GM19240 (cell line): ENCODE measurements around the gene RTN4.

ENCODE experiments used
- DNase-seq: peaks from one replicate; pipeline ENCODE4 v3.0.0; 2011; ENCODE audit warnings: low spot score; ENCODE audit not compliant: insufficient read length

RTN4 gene

GRCh38 chr2:55038428-55038827 lies 11.8 kb downstream of the RTN4 start:
- DNase-seq: no peak

- no peak for DNase-seq
Observed at GRCh38 chr2:55035716-55036115, 14.5 kb downstream of the RTN4 start.

DNA sequence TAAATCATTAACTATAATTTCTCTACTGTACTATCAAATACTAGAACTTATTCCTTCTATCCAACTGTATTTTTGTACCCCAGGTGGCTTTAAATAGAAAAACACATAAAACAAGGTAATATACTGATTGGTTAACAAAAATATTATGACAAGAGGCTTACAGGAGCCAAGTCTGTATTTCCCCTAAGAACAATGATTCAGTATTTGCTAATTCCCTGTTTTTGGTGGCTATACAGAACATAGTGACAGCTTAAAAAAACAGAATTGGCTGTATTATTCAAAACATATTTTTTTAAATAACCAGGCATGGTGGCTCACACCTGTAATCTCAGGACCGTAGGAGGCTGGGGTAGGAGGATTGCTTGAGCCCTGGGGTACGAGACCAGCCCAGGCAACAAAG lies 16.3 kb downstream of the RTN4 start:
- no peak for DNase-seq

DNA sequence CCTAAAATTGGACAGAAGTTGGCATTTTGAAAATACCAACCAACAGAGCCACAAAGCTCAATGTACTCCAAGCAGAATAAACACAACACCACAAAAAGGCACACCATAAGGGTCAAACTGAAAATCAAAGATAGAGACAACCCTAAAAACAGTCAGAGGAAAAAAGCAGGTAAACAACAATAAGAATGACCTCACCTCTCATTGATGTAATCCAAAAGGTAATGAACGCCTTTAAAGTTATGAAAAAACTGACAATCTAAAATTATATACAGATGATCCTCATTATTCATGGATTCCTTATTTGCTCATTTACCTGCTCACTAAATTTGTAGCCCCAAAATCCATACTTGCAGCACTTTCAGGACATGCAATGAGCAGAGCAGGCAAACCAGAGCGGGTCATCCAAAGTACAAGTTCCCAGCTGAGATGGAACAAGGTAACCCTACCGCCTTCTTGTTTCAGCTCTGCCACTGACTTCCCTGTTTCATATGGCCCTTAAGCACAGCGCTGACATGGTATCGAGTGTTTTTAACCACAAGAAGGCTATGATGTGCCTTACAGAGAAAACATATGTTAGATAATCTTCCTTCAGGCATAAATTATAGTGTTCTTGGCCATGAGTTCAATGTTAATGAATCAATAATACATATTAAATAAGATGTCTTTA lies 17.0 kb downstream of the RTN4 start:
- DNase-seq: no peak

DNA sequence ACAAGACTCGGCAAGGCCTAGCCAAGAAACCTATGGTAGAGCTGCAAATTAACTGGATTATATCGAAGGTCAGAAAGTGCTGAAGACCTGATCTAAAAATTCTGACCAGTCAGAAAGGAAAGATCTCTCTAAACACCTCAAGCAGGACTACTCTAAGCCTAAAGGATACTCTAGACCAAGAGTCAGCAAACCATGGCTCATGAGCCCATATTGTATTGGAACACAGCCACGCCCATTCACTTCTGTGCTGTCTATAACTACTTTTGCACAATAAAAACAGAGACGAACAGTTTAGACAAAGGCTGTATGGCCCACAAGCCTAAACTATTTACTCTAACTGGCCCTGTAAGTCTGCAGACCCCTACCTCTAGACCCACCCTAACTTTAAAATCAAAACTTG lies 18.7 kb downstream of the RTN4 start:
- no peak for DNase-seq

- no peak for DNase-seq
Observed at GRCh38 chr2:55030766-55031165, 19.5 kb downstream of the RTN4 start.

- DNase-seq: no peak
Observed at GRCh38 chr2:55029098-55029497, 21.2 kb downstream of the RTN4 start.

GRCh38 chr2:55027226-55027625 lies 23.0 kb downstream of the RTN4 start:
- no peak for DNase-seq

DNA sequence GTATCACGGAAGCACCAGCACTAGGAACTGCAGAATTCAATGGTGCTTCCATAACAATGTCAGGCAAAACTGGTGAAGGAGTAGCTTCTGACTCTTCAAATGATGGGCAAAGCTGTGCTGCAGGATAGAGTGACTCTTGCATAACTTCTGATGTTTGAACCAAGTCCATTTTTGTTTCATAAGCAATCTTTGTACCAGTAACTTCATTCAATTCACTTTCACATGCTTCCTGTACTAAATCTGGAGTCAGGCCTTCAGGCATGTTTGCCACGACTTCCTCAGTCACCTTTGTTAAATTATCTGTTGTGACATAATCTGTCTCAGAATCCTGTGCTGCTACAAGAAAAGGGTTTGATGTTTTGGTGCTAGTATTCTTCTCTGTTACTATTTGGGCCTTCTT lies 24.0 kb downstream of the RTN4 start:
- DNase-seq: no peak

DNA sequence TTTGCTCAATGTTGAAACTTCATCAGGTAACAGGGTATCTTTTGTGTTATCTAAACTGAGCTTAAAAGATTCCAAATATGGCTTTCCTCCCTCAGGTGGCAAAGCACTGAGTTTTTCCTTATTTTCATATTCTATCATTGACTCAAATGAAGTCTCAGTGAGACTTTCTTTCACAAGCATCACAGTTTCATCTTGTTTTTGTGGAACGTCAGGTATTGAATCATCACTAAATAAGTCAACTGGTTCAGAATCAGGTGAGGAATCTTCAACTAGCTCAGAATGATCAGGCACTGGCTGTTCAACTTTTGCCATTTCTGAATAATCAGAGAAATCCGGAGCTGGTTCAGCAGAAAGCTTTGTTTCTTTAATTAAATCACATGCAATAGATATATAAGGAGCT lies 24.6 kb downstream of the RTN4 start:
- no peak for DNase-seq

- DNase-seq: no peak
Observed at GRCh38 chr2:55025082-55025481, 25.2 kb downstream of the RTN4 start.

DNA sequence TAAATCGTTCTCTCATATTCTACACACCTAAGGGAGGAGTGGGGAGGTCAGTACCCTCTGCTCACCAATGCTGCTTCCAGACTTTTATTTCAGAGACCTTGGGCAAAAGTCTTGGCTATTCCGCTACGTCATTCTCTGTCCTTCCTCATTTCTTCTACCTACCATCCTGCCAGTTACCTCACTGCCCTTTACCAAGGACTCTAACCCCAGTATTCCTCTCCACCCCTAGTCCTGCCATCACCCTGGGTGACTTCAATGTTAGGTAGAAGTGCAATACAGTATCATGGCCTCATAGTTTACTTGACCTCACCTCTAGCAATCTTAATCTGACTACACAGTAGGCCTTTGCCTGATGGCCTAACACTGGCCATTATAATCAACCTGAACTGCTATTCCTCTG lies 27.8 kb downstream of the RTN4 start:
- DNase-seq: no peak

DNA sequence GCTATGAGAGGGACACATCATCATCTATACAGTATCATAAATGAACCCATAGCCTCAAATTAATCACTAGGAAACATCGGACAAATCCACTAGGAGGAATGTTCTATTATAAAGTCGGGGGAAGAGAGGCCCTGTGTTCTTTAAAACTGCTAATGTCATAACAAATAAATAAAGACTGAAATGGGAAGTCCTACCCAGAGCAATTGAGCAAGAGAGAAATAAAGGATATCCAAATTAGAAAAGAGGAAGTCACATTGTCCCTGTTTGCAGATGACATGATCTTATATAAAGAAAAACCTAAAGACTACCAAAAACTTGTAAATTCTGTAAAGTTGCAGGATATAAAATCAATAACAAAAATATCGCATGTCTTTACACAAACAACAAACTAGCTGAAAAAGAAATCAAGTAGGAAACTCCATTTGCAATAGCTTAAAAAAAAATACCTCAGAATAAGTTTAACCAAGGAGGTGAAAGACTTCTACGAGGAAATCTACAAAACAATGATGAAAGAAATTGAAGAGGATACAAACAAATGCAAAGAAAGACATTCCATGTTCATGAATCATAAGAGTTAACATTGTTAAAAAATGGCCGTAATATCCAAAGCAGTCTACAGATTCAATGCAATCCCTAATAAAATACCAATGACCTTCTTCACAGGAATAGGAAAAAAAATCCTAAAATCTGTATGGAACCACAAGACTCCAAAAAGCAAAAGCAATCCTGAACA lies 30.6 kb downstream of the RTN4 start:
- DNase-seq: no peak

DNA sequence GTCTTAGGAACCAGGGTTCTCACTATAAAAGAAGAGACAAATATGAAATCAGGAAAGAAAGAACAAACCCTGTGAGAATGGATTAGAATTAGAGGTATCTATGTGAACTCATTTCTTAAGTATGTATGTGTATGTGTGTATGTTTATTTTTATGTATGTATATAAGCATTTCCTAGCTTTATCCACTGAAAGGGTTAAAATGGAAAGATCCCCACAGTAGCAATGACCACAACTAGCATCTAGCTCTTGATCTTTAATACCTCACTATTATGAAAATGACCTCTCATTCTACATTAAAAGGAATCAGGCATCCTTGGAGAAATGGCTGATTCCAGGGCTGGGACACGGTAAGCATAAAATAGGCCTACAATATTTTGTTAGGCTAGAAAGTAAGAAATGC lies 31.6 kb downstream of the RTN4 start:
- DNase-seq: no peak

GRCh38 chr2:55017880-55018279 lies 32.4 kb downstream of the RTN4 start:
- no peak for DNase-seq

DNA sequence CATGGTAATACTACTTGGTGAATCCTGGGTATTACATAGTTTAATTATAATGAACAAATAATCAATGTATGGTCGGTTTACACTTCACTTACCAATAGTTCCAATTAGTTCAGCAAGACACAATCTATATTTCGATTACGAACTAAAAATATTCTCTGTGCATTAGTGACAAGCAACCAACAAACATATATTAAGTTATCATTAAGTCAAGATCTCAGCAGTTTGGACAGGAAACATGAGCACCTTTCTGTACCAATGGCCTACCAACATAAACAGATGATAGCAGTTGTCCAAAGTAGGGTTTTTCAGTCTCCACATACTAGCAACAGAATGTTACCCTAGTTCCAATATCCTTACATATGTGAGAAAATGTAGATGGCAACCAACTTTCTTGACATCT lies 32.8 kb downstream of the RTN4 start:
- no peak for DNase-seq

- no peak for DNase-seq
Observed at GRCh38 chr2:55014962-55015939, 35.0 kb downstream of the RTN4 start.

DNA sequence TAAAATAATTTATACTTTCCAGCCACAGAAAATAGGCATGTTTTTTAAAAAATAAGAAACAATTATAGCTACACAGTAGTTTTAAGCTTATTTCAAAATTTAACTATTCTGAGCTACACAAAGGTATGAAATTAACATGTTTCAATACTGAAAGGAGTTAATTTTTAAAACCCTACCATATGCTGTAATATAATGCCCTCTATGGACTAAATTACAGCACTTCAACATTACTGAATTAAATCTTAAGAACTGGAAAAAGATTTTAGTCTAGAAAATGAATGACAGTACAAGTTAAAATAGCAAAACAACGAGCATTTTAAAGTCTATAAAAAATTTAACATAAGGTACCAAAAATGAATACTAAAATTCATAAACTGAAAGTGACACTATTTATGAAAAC lies 36.3 kb downstream of the RTN4 start:
- no peak for DNase-seq

DNA sequence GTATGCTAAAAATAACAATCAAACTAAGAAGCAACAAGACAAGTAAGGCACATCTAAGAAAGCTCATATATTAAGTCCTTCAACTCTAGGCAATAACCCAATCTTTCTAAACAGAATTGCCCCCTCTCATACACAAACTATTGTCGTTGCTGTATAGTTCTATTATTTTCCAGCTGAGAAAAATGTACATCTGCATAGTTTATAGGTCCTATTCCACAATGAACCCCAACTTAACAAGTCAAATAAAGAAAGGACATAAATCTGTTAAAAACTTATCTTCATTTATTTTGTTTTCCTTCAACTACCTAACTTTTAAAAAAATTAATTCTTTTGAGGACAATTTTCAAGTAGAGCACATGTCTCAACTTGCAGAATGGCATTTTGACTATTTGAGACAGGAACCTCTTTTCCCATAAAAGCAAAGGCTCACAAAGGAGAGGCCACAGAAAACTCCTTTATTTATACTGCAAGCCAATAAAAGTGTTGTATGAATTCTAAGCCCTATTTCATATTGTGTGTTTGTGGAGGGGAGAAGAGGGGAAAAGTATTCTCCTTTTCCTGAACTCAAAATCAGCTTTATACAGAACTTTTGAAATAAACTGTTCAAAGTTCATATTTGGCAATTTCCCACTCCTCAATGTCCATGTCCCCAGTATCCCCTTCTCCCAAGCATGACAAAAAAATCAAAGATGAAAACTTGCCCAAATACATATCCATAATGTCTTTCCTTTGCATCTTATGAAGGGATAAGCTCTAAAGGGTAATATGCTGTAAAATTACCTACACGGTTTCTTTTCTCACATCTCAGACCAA lies 37.4 kb downstream of the RTN4 start:
- DNase-seq: no peak

DNA sequence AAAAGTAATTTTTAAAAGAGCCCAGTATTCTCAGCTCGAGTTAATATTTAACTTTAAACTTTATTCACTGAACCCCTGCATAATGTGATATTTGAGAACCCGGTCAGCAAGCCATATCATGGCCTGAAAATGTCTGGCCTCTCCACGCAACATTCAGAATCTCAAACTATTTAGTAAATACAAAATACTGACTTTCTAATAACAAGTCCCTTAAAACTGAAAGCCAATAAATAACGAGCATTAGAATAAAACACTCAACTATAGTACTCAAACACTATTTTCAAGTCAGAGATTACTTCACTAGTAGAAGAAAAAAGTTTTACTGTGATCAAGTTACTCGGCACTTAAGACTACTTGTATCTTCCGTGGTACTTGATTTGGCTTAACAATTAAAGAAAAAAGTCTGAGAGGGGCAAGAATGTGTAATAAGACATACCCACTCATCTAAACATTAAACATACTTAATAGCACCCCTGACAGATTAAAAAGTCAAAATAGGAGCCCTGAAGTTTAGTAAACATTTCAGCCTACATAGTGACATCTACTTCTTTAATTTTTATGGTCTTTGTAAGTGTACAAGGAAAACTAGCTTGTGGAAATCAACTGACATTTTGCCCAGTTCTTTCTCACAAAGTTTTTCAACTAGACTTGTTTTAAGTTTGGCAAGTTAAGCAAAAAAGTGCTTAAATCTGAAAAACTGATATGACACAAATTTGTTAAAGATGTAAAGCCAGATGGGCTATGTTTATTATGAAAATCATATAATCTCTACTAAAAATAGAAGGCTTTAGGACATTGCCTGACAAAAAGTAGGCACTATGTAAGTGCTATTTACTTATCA lies 38.2 kb downstream of the RTN4 start:
- DNase-seq: no peak
